ENCODE measurements around the gene MKNK2. TPM values are rescaled to one million over a fixed set of nuclear protein-coding genes. Genes with fewer than 3 reads are reported as not detected.

The MKNK2 gene
- total and polyA plus RNA-seq, 2 of the 13 experiments (the other 11 are each of a cell fraction or from before 2014, with no cell fraction given), result 44.9 to 112 TPM

DNA sequence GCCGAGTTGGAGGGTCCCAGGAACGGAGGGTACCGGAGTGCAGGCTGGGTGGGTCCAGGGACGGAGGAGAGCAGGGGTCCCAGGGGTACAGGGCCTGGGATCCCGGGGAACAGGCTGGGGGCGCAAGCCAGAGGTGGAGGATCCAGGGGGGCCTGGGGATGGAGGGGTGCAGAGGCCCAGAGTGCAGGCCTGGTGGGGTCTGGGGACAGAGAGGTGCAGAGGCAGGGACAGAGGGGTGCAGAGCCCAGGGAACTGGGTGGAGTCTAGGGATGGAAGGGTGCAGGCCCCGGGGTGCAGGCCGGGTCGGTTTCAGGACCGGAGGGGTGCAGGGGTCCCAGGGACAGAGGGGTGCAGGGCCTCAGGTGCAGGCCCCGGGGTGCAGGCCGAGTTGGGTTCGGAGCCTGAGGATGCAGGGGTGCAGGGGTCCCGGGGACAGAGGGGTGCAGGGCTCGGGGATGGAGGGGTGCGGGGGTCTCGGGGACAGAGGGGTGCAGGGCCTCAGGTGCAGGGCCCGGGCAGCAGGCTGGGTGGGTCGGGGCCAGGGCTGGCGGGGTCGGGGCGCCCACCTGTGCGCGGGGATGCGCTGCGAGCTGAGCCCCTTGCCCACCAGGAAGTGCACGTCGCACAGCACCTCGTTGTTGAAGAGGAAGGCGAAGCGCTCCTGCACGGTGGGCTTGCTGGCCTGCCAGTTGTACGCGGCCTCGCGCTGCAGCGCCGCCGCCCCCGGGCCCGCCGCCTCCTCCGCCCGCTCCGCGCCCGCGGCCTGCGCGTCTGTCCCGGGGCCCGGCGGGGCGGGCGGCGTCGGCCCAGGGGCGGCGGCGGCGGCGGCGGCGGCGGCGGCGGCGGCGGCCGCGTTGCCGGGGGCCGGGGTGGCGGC is 36.1 kb downstream of the MKNK2 start (continued):
- TF ChIP-seq, protein P1, sequence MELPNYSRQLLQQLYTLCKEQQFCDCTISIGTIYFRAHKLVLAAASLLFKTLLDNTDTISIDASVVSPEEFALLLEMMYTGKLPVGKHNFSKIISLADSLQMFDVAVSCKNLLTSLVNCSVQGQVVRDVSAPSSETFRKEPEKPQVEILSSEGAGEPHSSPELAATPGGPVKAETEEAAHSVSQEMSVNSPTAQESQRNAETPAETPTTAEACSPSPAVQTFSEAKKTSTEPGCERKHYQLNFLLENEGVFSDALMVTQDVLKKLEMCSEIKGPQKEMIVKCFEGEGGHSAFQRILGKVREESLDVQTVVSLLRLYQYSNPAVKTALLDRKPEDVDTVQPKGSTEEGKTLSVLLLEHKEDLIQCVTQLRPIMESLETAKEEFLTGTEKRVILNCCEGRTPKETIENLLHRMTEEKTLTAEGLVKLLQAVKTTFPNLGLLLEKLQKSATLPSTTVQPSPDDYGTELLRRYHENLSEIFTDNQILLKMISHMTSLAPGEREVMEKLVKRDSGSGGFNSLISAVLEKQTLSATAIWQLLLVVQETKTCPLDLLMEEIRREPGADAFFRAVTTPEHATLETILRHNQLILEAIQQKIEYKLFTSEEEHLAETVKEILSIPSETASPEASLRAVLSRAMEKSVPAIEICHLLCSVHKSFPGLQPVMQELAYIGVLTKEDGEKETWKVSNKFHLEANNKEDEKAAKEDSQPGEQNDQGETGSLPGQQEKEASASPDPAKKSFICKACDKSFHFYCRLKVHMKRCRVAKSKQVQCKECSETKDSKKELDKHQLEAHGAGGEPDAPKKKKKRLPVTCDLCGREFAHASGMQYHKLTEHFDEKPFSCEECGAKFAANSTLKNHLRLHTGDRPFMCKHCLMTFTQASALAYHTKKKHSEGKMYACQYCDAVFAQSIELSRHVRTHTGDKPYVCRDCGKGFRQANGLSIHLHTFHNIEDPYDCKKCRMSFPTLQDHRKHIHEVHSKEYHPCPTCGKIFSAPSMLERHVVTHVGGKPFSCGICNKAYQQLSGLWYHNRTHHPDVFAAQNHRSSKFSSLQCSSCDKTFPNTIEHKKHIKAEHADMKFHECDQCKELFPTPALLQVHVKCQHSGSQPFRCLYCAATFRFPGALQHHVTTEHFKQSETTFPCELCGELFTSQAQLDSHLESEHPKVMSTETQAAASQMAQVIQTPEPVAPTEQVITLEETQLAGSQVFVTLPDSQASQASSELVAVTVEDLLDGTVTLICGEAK (IDR thresholded peaks at IDR 0.05), result no peak
- TF ChIP-seq, protein P1 (CRISPR knock-in tag; IDR thresholded peaks at IDR 0.05), result no peak
- peak; percentile 23; the same call in 1 of the 2 replicates for TF ChIP-seq UBTF (CRISPR knock-in tag; IDR thresholded peaks at IDR 0.05)
- no peak for TF ChIP-seq FOXP1 (IDR thresholded peaks at IDR 0.05)
- no peak for TF ChIP-seq FOXP1 (CRISPR knock-in tag; IDR thresholded peaks at IDR 0.05)
- no peak for TF ChIP-seq SIN3B (IDR thresholded peaks at IDR 0.05; ENCODE audit: low read length)
- peak; percentile 15; the same call in 1 of the 2 replicates for TF ChIP-seq GABPB1 (CRISPR knock-in tag; IDR thresholded peaks at IDR 0.05)
- TF ChIP-seq ZNF660 (CRISPR knock-in tag; IDR thresholded peaks at IDR 0.05; ENCODE audit: borderline replicate concordance, low read depth), result no peak
- TF ChIP-seq ZNF572 (CRISPR knock-in tag; IDR thresholded peaks at IDR 0.05), result no peak
- no peak for TF ChIP-seq HOXD1 (CRISPR knock-in tag; IDR thresholded peaks at IDR 0.05)
- TF ChIP-seq TCF7L2 (IDR thresholded peaks at IDR 0.05; ENCODE audit: low read depth, low read length), result no peak
- peak; percentile 75 for TF ChIP-seq HNRNPK (IDR thresholded peaks at IDR 0.05; ENCODE audit: low read depth, low read length, poor library complexity, severe bottlenecking)
- TF ChIP-seq, protein P2, sequence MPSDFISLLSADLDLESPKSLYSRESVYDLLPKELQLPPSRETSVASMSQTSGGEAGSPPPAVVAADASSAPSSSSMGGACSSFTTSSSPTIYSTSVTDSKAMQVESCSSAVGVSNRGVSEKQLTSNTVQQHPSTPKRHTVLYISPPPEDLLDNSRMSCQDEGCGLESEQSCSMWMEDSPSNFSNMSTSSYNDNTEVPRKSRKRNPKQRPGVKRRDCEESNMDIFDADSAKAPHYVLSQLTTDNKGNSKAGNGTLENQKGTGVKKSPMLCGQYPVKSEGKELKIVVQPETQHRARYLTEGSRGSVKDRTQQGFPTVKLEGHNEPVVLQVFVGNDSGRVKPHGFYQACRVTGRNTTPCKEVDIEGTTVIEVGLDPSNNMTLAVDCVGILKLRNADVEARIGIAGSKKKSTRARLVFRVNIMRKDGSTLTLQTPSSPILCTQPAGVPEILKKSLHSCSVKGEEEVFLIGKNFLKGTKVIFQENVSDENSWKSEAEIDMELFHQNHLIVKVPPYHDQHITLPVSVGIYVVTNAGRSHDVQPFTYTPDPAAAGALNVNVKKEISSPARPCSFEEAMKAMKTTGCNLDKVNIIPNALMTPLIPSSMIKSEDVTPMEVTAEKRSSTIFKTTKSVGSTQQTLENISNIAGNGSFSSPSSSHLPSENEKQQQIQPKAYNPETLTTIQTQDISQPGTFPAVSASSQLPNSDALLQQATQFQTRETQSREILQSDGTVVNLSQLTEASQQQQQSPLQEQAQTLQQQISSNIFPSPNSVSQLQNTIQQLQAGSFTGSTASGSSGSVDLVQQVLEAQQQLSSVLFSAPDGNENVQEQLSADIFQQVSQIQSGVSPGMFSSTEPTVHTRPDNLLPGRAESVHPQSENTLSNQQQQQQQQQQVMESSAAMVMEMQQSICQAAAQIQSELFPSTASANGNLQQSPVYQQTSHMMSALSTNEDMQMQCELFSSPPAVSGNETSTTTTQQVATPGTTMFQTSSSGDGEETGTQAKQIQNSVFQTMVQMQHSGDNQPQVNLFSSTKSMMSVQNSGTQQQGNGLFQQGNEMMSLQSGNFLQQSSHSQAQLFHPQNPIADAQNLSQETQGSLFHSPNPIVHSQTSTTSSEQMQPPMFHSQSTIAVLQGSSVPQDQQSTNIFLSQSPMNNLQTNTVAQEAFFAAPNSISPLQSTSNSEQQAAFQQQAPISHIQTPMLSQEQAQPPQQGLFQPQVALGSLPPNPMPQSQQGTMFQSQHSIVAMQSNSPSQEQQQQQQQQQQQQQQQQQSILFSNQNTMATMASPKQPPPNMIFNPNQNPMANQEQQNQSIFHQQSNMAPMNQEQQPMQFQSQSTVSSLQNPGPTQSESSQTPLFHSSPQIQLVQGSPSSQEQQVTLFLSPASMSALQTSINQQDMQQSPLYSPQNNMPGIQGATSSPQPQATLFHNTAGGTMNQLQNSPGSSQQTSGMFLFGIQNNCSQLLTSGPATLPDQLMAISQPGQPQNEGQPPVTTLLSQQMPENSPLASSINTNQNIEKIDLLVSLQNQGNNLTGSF (CRISPR knock-in tag; IDR thresholded peaks at IDR 0.05), result no peak

All from HepG2 (cell line).